Caco-2 (cell line): ENCODE results near the gene BICD1. TPM values are rescaled to one million over a fixed set of nuclear protein-coding genes. Genes with fewer than 3 reads are reported as not detected.

Source experiments
- BruUV-seq: library from RNA; stranded (reverse); fragments of 400-500 nt; replicated peaks from 2 replicates; lab custom pipeline; 2021; lab: Mats Ljungman, UMichigan
- CTCF ChIA-PET: fragments of 300-600 bp; sonication (Branson Sonifier 250); formaldehyde crosslinking; loops from one replicate; lab custom pipeline; 2022; ENCODE audit warnings: antibody characterized with exemption; lab: Charles Lee
- POLR2A ChIA-PET: fragments of 300-600 bp; sonication (Branson Sonifier 250); formaldehyde crosslinking; loops from one replicate; lab custom pipeline; 2022; ENCODE audit warnings: antibody characterized with exemption; lab: Charles Lee
- DNase-seq, 2 experiments: peaks; one replicate each; pipeline versions ENCODE4 v3.0.0 to v3.0.0-alpha.2; 2020 to 2022
- H3K27me3 ChIP-seq: replicated peaks from 2 replicates; pipeline ENCODE4 v1.6.0; 2011; ENCODE audit warnings: low read length; ENCODE audit not compliant: control insufficient read depth, insufficient read depth
- H3K36me3 ChIP-seq: 2 replicates; pipeline ENCODE4 v1.5.1; 2011; ENCODE audit warnings: low read length; ENCODE audit not compliant: control insufficient read depth, insufficient read depth
- H3K4me1 ChIP-seq: fragments of 250-450 bp; sonication (Bioruptor Pico); 2 replicates; pipeline ENCODE4 v1.5.1; 2020; ENCODE audit warnings: mild to moderate bottlenecking
- H3K4me3 ChIP-seq: 2 replicates; pipeline ENCODE4 v1.5.1; 2011; ENCODE audit warnings: low read depth, mild to moderate bottlenecking, control low read depth, low read length
- H3K9me3 ChIP-seq: fragments of 250-450 bp; sonication (Bioruptor Pico); 2 replicates; pipeline ENCODE4 v1.5.1; 2020; ENCODE audit warnings: mild to moderate bottlenecking, moderate library complexity
- H3K27ac Mint-ChIP-seq: one replicate; pipeline ENCODE4 v1.8.0; 2022; ENCODE audit warnings: mixed read lengths; ENCODE audit not compliant: unreplicated experiment
- H3K27me3 Mint-ChIP-seq: one replicate; pipeline ENCODE4 v1.8.0; 2022; ENCODE audit warnings: mixed read lengths; ENCODE audit not compliant: insufficient read depth, unreplicated experiment
- H3K36me3 Mint-ChIP-seq: one replicate; pipeline ENCODE4 v1.8.0; 2022; ENCODE audit warnings: mild to moderate bottlenecking, mixed read lengths; ENCODE audit not compliant: insufficient read depth, unreplicated experiment
- H3K4me1 Mint-ChIP-seq: one replicate; pipeline ENCODE4 v1.8.0; 2022; ENCODE audit warnings: low read depth, mixed read lengths; ENCODE audit not compliant: unreplicated experiment
- H3K4me3 Mint-ChIP-seq: one replicate; pipeline ENCODE4 v1.8.0; 2022; ENCODE audit warnings: mild to moderate bottlenecking, moderate library complexity, mixed read lengths; ENCODE audit not compliant: unreplicated experiment
- H3K9me3 Mint-ChIP-seq: one replicate; pipeline ENCODE4 v1.8.0; 2022; ENCODE audit warnings: mixed read lengths; ENCODE audit not compliant: unreplicated experiment
- CTCF ChIP-seq, 2 experiments: fragments of 200-600 bp in 1 of 2; IDR thresholded peaks; 1 replicate in 1 of 2; 2 replicates in 1 of 2; pipeline versions ENCODE4 v1.5.1 to v1.8.0; 2011 to 2022; ENCODE audit warnings: antibody characterized with exemption in 1 of 2, control low read depth in 1 of 2, inconsistent platforms in 1 of 2, low read depth in 1 of 2, low read length in 1 of 2, mild to moderate bottlenecking in 1 of 2, moderate library complexity in 1 of 2; ENCODE audit not compliant: insufficient read depth in 1 of 2, severe bottlenecking in 1 of 2, unreplicated experiment in 1 of 2
- intact Hi-C: fragments of 100-400 bp; cut with micrococcal nuclease; formaldehyde crosslinking; loops from one replicate; pipeline ENCODE4 v1.10.0; 2022; ENCODE audit not compliant: unreplicated experiment
- total RNA-seq: library from RNA; stranded (reverse); gene quantifications from 2 replicates; pipeline ENCODE4 v1.2.3, GENCODE V29; 2022

BICD1 gene
- total RNA-seq, 1 experiment from 2014 or later, result 36.2 TPM

GRCh38 chr12:32159381-32159780 lies 52.7 kb downstream of the BICD1 start:
- intact Hi-C loops, result no loop called here
- no peaks in the 10 kb centered on the region for H3K27me3 ChIP-seq
- DNase-seq, result no peak
- ChIA-PET CTCF (no interaction called here), POLR2A (no interaction called here)
- no TSS peak for BruUV-seq
- TF ChIP-seq CTCF (IDR thresholded peaks at IDR 0.05; ENCODE audit: insufficient read depth in 1 of 2, low read depth in 1 of 2, low read length in 1 of 2, severe bottlenecking in 1 of 2, unreplicated experiment in 1 of 2), result no peak
- Mint-ChIP-seq H3K27me3 (no peaks in the 10 kb centered on the region), H3K4me3 (no peak overlapping the region), H3K36me3 (no peaks in the 10 kb centered on the region), H3K9me3 (no peaks in the 10 kb centered on the region), H3K4me1 (no peaks in the 10 kb centered on the region), H3K27ac (no peak overlapping the region)
- H3K9me3 ChIP-seq, result no peaks in the 10 kb centered on the region
- no peak overlapping the region for H3K4me3 ChIP-seq
- no peaks in the 10 kb centered on the region; the same call in 1 of the 2 replicates for H3K36me3 ChIP-seq
- H3K4me1 ChIP-seq, result no peaks in the 10 kb centered on the region

- Histone ChIP-seq H3K27me3 (no peaks in the 10 kb centered on the region), H3K36me3 (no peaks in the 10 kb centered on the region; the same call in 1 of the 2 replicates), H3K4me3 (no peak overlapping the region), H3K9me3 (no peaks in the 10 kb centered on the region), H3K4me1 (no peaks in the 10 kb centered on the region)
- no peak overlapping the region for H3K4me3 Mint-ChIP-seq
- intact Hi-C loops, result no loop called here
- no TSS peak for BruUV-seq
- no peaks in the 10 kb centered on the region for H3K9me3 Mint-ChIP-seq
- CTCF ChIA-PET, result no interaction called here
- no peak overlapping the region for H3K27ac Mint-ChIP-seq
- H3K27me3 Mint-ChIP-seq, result no peaks in the 10 kb centered on the region
- no peak for TF ChIP-seq CTCF (IDR thresholded peaks at IDR 0.05; ENCODE audit: insufficient read depth in 1 of 2, low read depth in 1 of 2, low read length in 1 of 2, severe bottlenecking in 1 of 2, unreplicated experiment in 1 of 2)
- no peaks in the 10 kb centered on the region for H3K4me1 Mint-ChIP-seq
- H3K36me3 Mint-ChIP-seq, result no peaks in the 10 kb centered on the region
- POLR2A ChIA-PET, result no interaction called here
- DNase-seq, result no peak
These were observed 53.3 kb downstream of the BICD1 start for GRCh38 chr12:32159925-32160324.

GRCh38 chr12:32161058-32161457 lies 54.4 kb downstream of the BICD1 start:
- ChIA-PET POLR2A (no interaction called here), CTCF (no interaction called here)
- no peak overlapping the region for H3K27ac Mint-ChIP-seq
- BruUV-seq, result no TSS peak
- H3K27me3 ChIP-seq, result no peaks in the 10 kb centered on the region
- H3K36me3 ChIP-seq, result no peaks in the 10 kb centered on the region; the same call in 1 of the 2 replicates
- H3K4me1 Mint-ChIP-seq, result no peaks in the 10 kb centered on the region
- no peaks in the 10 kb centered on the region for H3K9me3 Mint-ChIP-seq
- no peak for TF ChIP-seq CTCF (IDR thresholded peaks at IDR 0.05; ENCODE audit: insufficient read depth in 1 of 2, low read depth in 1 of 2, low read length in 1 of 2, severe bottlenecking in 1 of 2, unreplicated experiment in 1 of 2)
- H3K4me1 ChIP-seq, result no peaks in the 10 kb centered on the region
- intact Hi-C loops, result no loop called here
- H3K4me3 Mint-ChIP-seq, result no peak overlapping the region
- DNase-seq, result no peak
- no peaks in the 10 kb centered on the region for H3K36me3 Mint-ChIP-seq
- no peaks in the 10 kb centered on the region for H3K9me3 ChIP-seq
- no peak overlapping the region for H3K4me3 ChIP-seq
- H3K27me3 Mint-ChIP-seq, result no peaks in the 10 kb centered on the region
